Adrenal gland (tissue), 12 donors: ENCODE data around the gene SDK2. TPM values are rescaled to one million over a fixed set of nuclear protein-coding genes. Genes with fewer than 3 reads are reported as not detected.

Experiments
- DNase-seq, 7 donors: peaks; one replicate each; pipeline ENCODE4 v3.0.0-alpha.2; 2019 to 2020
- H3K27ac ChIP-seq, 5 donors: fragments of 200-600 bp; sonication (generic) in 4 of 5; 1 replicate in 3 of 5; 2 replicates in 2 of 5; pipeline versions ENCODE4 v1.5.1 to v1.8.0; 2016 to 2020; ENCODE audit warnings: mild to moderate bottlenecking in 1 of 5
- H3K27me3 ChIP-seq: fragments of 200-600 bp; 2 replicates; pipeline ENCODE4 v1.8.0; 2021
- H3K36me3 ChIP-seq, 2 donors: fragments of 200-600 bp; replicated peaks in 1 of 2; 1 replicate in 1 of 2; 2 replicates in 1 of 2; pipeline versions ENCODE4 v1.5.1 to v1.8.0; 2018 to 2022
- H3K4me1 ChIP-seq, 2 donors: fragments of 200-600 bp; replicated peaks in 1 of 2; 1 replicate in 1 of 2; 2 replicates in 1 of 2; pipeline versions ENCODE4 v1.5.1 to v1.8.0; 2018 to 2021
- H3K4me3 ChIP-seq, 4 donors: fragments of 200-600 bp; sonication (generic) in 3 of 4; one replicate each; pipeline ENCODE4 v1.5.1; 2016 to 2018
- H3K9me3 ChIP-seq, 3 donors: fragments of 200-600 bp; sonication (generic) in 1 of 3; replicated peaks in 1 of 3; 1 replicate in 2 of 3; 2 replicates in 1 of 3; pipeline versions ENCODE4 v1.5.1 to v1.8.0; 2016 to 2021
- CTCF ChIP-seq, 6 experiments: fragments of 450-650 bp in 4 of 6; fragments of 200-600 bp in 2 of 6; sonication (generic) in 1 of 6; IDR thresholded peaks; 1 replicate in 5 of 6; 2 replicates in 1 of 6; pipeline versions ENCODE4 v1.5.1 to v1.8.0; 2016 to 2021; ENCODE audit warnings: antibody characterized with exemption in 6 of 6, mild to moderate bottlenecking in 2 of 6, moderate library complexity in 1 of 6
- POLR2A ChIP-seq, 2 donors: fragments of 450-650 bp; IDR thresholded peaks; one replicate each; pipeline ENCODE4 v1.6.1; 2017; ENCODE audit warnings: antibody characterized with exemption in 2 of 2, mild to moderate bottlenecking in 2 of 2, moderate library complexity in 1 of 2
- WGBS, 4 donors: extraction: QIAGEN DNeasy Blood & Tissue Kit in 2 of 4; methylation state at CpG; one replicate each; pipeline versions ENCODE4 v1.1.5 to v1.1.7; 2013 to 2017; 5-methylcytosine and 5-hydroxymethylcytosine counted together
- intact Hi-C, 2 donors: fragments of 100-400 bp; cut with DNase I; formaldehyde crosslinking; loops; one replicate each; pipeline versions ENCODE4 v1.14.1 to v1.15.0; 2022 to 2023
- polyA plus RNA-seq, 3 donors: library from polyadenylated mRNA; stranded (reverse); fragments of 200-250 nt in 2 of 3; fragments of 350-450 nt in 1 of 3; fragmentation: Illumina TruSeq in 1 of 3; extraction: RNeasy Lipid Tissue Mini Kit (QIAGEN cat#74804) in 1 of 3; gene quantifications; one replicate each; pipeline ENCODE4 v1.2.3, GENCODE V29; 2013 to 2014
- total RNA-seq, 9 donors: library from RNA; depleted of rRNA in 4 of 9; stranded (reverse); fragments of >200 nt in 4 of 9; fragments of 120-200 nt in 1 of 9; fragmentation: NEBNext Ultra II Directional in 1 of 9; extraction: Animal tissue kit (Norgen Biotek cat#: 25700) in 1 of 9; gene quantifications; one replicate each; pipeline versions ENCODE4 v1.1.0 to v1.2.4, GENCODE V29; 2013 to 2023
- donor health status: healthy with polysubstance abuse.
- donor health status: Bipolar disorder and iron deficiency.
- donor health status: DM: yes; HTN: yes; CAD: no.
- donor health status: DM: no; HTN: no; CAD: no.
- donor health status: DM: no; HTN: no; CAD: no.
- donor health status: DM: yes; HTN: yes; CAD: no.

Gene SDK2
- total and polyA plus RNA-seq, 12 donors = 0.27 to 2.1 (median 0.84) TPM

- H3K27me3 ChIP-seq = no peaks in the 10 kb centered on the region
- intact Hi-C loops = no loop called here
- WGBS, 4 donors = 32 to 63% (median 35%) methylated on average over 4 to 8 of the region's 8 CpGs
- H3K36me3 ChIP-seq = peaks cover 0 to under 1% of the 10 kb centered on the region in 2 donors
- H3K4me1 ChIP-seq = peaks cover 65 to 91% of the 10 kb centered on the region in 2 donors
- peak; percentile 66 to 86 (median 83) for DNase-seq
- H3K9me3 ChIP-seq = no peaks in the 10 kb centered on the region
- H3K4me3 ChIP-seq = peak overlapping the region in 1 of 4 donors; percentile 11
- peak overlapping the region; percentile 88 to 96 (median 89) for H3K27ac ChIP-seq
- TF ChIP-seq CTCF (IDR thresholded peaks at IDR 0.05) = no peak
- TF ChIP-seq POLR2A (IDR thresholded peaks at IDR 0.05) = no peak
These were observed 352.9 kb downstream of the SDK2 start for GRCh38 chr17:73291260-73291801.

- no peak overlapping the region for H3K4me3 ChIP-seq
- peak overlapping the region; percentile 88 to 96 (median 89) for H3K27ac ChIP-seq
- no peaks in the 10 kb centered on the region for H3K27me3 ChIP-seq
- WGBS, 4 donors = 70 to 81% (median 77%) methylated on average over 11 to 16 of the region's 16 CpGs
- peaks cover 69 to 98% of the 10 kb centered on the region in 2 donors for H3K4me1 ChIP-seq
- TF ChIP-seq POLR2A (IDR thresholded peaks at IDR 0.05) (no peak), CTCF (IDR thresholded peaks at IDR 0.05) (no peak)
- intact Hi-C loops = no loop called here
- no peak for DNase-seq
- H3K9me3 ChIP-seq = no peaks in the 10 kb centered on the region
- peaks cover 0 to 7% of the 10 kb centered on the region in 2 donors for H3K36me3 ChIP-seq
These were observed 353.6 kb downstream of the SDK2 start for GRCh38 chr17:73290399-73291259.

- Histone ChIP-seq H3K27ac (peak overlapping the region; percentile 47 to 96 (median 88)), H3K9me3 (no peaks in the 10 kb centered on the region), H3K36me3 (peaks cover 0 to 16% of the 10 kb centered on the region in 2 donors), H3K4me3 (no peak overlapping the region), H3K4me1 (peaks cover 69 to 100% of the 10 kb centered on the region in 2 donors), H3K27me3 (no peaks in the 10 kb centered on the region)
- WGBS, 4 donors = 45 to 56% (median 53%) methylated on average over 7 of the region's 7 CpGs
- TF ChIP-seq CTCF (IDR thresholded peaks at IDR 0.05) (no peak), POLR2A (IDR thresholded peaks at IDR 0.05) (no peak)
- no peak for DNase-seq
- intact Hi-C loops = no loop called here
These were observed 354.5 kb downstream of the SDK2 start for GRCh38 chr17:73289549-73290254.
